Measurements from ENCODE around the gene PRKAG2.

Gene PRKAG2

GRCh38 chr7:151652111-151652510, 224.8 kb downstream of the PRKAG2 start:
- DNase-seq (ENCODE audit: low read depth, low spot score) = no peak

GRCh38 chr7:151650161-151650560, 226.8 kb downstream of the PRKAG2 start:
- no peak for DNase-seq (ENCODE audit: low read depth, low spot score)

GRCh38 chr7:151648429-151648828, 228.5 kb downstream of the PRKAG2 start:
- no peak for DNase-seq (ENCODE audit: low read depth, low spot score)

GRCh38 chr7:151647874-151648273, 229.0 kb downstream of the PRKAG2 start:
- no peak for DNase-seq (ENCODE audit: low read depth, low spot score)

GRCh38 chr7:151647006-151647405, 229.9 kb downstream of the PRKAG2 start:
- DNase-seq (ENCODE audit: low read depth, low spot score) = no peak

GRCh38 chr7:151645311-151645710, 231.6 kb downstream of the PRKAG2 start:
- DNase-seq (ENCODE audit: low read depth, low spot score) = no peak

- no peak for DNase-seq (ENCODE audit: low read depth, low spot score)
Observed at GRCh38 chr7:151644554-151644953, 232.4 kb downstream of the PRKAG2 start.

GRCh38 chr7:151642746-151643145, 234.2 kb downstream of the PRKAG2 start:
- no peak for DNase-seq (ENCODE audit: low read depth, low spot score)

- DNase-seq (ENCODE audit: low read depth, low spot score) = no peak
Observed at GRCh38 chr7:151641587-151641986, 235.3 kb downstream of the PRKAG2 start.

- DNase-seq (ENCODE audit: low read depth, low spot score) = no peak
Observed at GRCh38 chr7:151637781-151638261, 239.1 kb downstream of the PRKAG2 start.

GRCh38 chr7:151634643-151635042, 242.3 kb downstream of the PRKAG2 start:
- DNase-seq (ENCODE audit: low read depth, low spot score) = no peak

GRCh38 chr7:151633516-151633812, 243.5 kb downstream of the PRKAG2 start:
- no peak for DNase-seq (ENCODE audit: low read depth, low spot score)

GRCh38 chr7:151632750-151633515, 244.0 kb downstream of the PRKAG2 start:
- peak; percentile 4 for DNase-seq (ENCODE audit: low read depth, low spot score)

GRCh38 chr7:151631953-151632749, 244.8 kb downstream of the PRKAG2 start:
- DNase-seq (ENCODE audit: low read depth, low spot score) = peak; percentile 71

GRCh38 chr7:151631570-151631952, 245.4 kb downstream of the PRKAG2 start:
- DNase-seq (ENCODE audit: low read depth, low spot score) = no peak

- DNase-seq (ENCODE audit: low read depth, low spot score) = no peak
Observed at GRCh38 chr7:151630851-151631569, 245.9 kb downstream of the PRKAG2 start.

- DNase-seq (ENCODE audit: low read depth, low spot score) = no peak
Observed at GRCh38 chr7:151630358-151630757, 246.6 kb downstream of the PRKAG2 start.

GRCh38 chr7:151629713-151630272, 247.1 kb downstream of the PRKAG2 start:
- DNase-seq (ENCODE audit: low read depth, low spot score) = no peak

- no peak for DNase-seq (ENCODE audit: low read depth, low spot score)
Observed at GRCh38 chr7:151628846-151629604, 247.9 kb downstream of the PRKAG2 start.

GRCh38 chr7:151626422-151627115, 250.3 kb downstream of the PRKAG2 start:
- DNase-seq (ENCODE audit: low read depth, low spot score) = no peak

GRCh38 chr7:151625606-151626005, 251.3 kb downstream of the PRKAG2 start:
- no peak for DNase-seq (ENCODE audit: low read depth, low spot score)
